Endothelial cell of umbilical vein (primary cell): ENCODE results near the gene TMEM178B. TPM values are rescaled to one million over a fixed set of nuclear protein-coding genes. Genes with fewer than 3 reads are reported as not detected.

ENCODE experiments used
- BruUV-seq: library from RNA; stranded (reverse); fragments of 400-500 nt; replicated peaks from 2 replicates; lab custom pipeline; 2021; lab: Mats Ljungman, UMichigan
- CTCF ChIA-PET: fragments of 300-600, 350-600 bp; sonication (Branson Sonifier 250); formaldehyde crosslinking; loops from one replicate; lab custom pipeline; 2021; ENCODE audit warnings: antibody characterized with exemption, inconsistent platforms; lab: Charles Lee
- POLR2A ChIA-PET: fragments of 300-600, 350-600 bp; sonication (Branson Sonifier 250); formaldehyde crosslinking; loops from one replicate; lab custom pipeline; 2021; ENCODE audit warnings: antibody characterized with exemption, inconsistent platforms; lab: Charles Lee
- DNase-seq: peaks from one replicate; pipeline ENCODE4 v3.0.0-alpha.2; 2011; ENCODE audit warnings: low read depth, low spot score
- FAIRE-seq: peaks from 2 replicates; lab custom pipeline; 2011; peaks lifted over from hg19 to GRCh38; lab: Jason Lieb, UNC
- H2AFZ ChIP-seq: 2 replicates; pipeline ENCODE4 v1.6.0; 2012; ENCODE audit warnings: low read depth, low read length, control low read depth, inconsistent platforms
- H3K27ac ChIP-seq: 2 replicates; pipeline ENCODE4 v1.5.1; 2011; ENCODE audit warnings: low read depth, mild to moderate bottlenecking, control low read depth, low read length, moderate library complexity; ENCODE audit not compliant: insufficient read depth
- H3K27me3 ChIP-seq, 2 experiments: 2 replicates each; pipeline versions ENCODE4 v1.6.0 to v1.6.1; 2011; ENCODE audit warnings: low read length in 2 of 2, mixed read lengths in 1 of 2; ENCODE audit not compliant: control insufficient read depth in 2 of 2, insufficient read depth in 2 of 2
- H3K36me3 ChIP-seq, 2 experiments: 2 replicates in 1 of 2; 3 replicates in 1 of 2; pipeline ENCODE4 v1.5.1; 2011; ENCODE audit warnings: low read length in 2 of 2, mild to moderate bottlenecking in 1 of 2, moderate library complexity in 1 of 2; ENCODE audit not compliant: control insufficient read depth in 2 of 2, insufficient read depth in 2 of 2; ENCODE audit errors: extremely low read depth in 1 of 2
- H3K4me1 ChIP-seq: 3 replicates; pipeline ENCODE4 v1.5.1; 2011; ENCODE audit warnings: mild to moderate bottlenecking, low read length; ENCODE audit not compliant: control insufficient read depth, insufficient read depth; ENCODE audit errors: extremely low read depth
- H3K4me2 ChIP-seq: 2 replicates; pipeline ENCODE4 v1.6.1; 2011; ENCODE audit warnings: low read length, control low read depth, mixed read lengths; ENCODE audit not compliant: insufficient read depth
- H3K4me3 ChIP-seq, 3 experiments: fragments of 200-600 bp in 1 of 3; sonication (generic), shearing (Covaris generic) in 1 of 3; replicated peaks in 1 of 3; 2 replicates each; pipeline ENCODE4 v1.5.1; 2011 to 2016; ENCODE audit warnings: control low read depth in 3 of 3, low read length in 3 of 3, mild to moderate bottlenecking in 2 of 3, inconsistent platforms in 1 of 3, low read depth in 1 of 3, moderate library complexity in 1 of 3; ENCODE audit not compliant: insufficient read depth in 1 of 3
- H3K79me2 ChIP-seq: 2 replicates; pipeline ENCODE4 v1.6.0; 2012; ENCODE audit warnings: low read length, inconsistent platforms; ENCODE audit not compliant: control insufficient read depth, insufficient read depth
- H3K9ac ChIP-seq: replicated peaks from 2 replicates; pipeline ENCODE3; 2011; ENCODE audit warnings: low read length, control low read depth; ENCODE audit not compliant: insufficient read depth; ENCODE audit errors: extremely low read depth
- H3K9me1 ChIP-seq: replicated peaks from 3 replicates; pipeline ENCODE4 v1.6.0; 2011; ENCODE audit warnings: mild to moderate bottlenecking, low read length; ENCODE audit not compliant: control insufficient read depth, insufficient read depth; ENCODE audit errors: extremely low read depth
- H3K9me3 ChIP-seq: replicated peaks from 2 replicates; pipeline ENCODE4 v1.5.1; 2012; ENCODE audit warnings: low read length, inconsistent platforms; ENCODE audit not compliant: control insufficient read depth, insufficient read depth
- H4K20me1 ChIP-seq: replicated peaks from 2 replicates; pipeline ENCODE3; 2011; ENCODE audit warnings: mild to moderate bottlenecking, low read length; ENCODE audit not compliant: control insufficient read depth, insufficient read depth; ENCODE audit errors: extremely low read depth
- EZH2 ChIP-seq: IDR thresholded peaks from 2 replicates; pipeline ENCODE4 v1.6.1; 2012; ENCODE audit warnings: borderline replicate concordance, low read depth, mild to moderate bottlenecking, moderate library complexity, low read length, inconsistent platforms; ENCODE audit not compliant: severe bottlenecking
- FOS ChIP-seq: IDR thresholded peaks from 2 replicates; pipeline ENCODE4 v1.6.1; 2011; ENCODE audit warnings: mild to moderate bottlenecking, low read length, moderate library complexity, borderline replicate concordance; ENCODE audit not compliant: insufficient read depth
- GATA2 ChIP-seq: IDR thresholded peaks from 2 replicates; pipeline ENCODE4 v1.7.0; 2011; ENCODE audit warnings: low read depth, mild to moderate bottlenecking, moderate library complexity, mixed read lengths, low read length; ENCODE audit not compliant: insufficient read length, insufficient read depth
- JUN ChIP-seq: IDR thresholded peaks from 2 replicates; pipeline ENCODE4 v1.6.1; 2011; ENCODE audit warnings: borderline replicate concordance, low read depth; ENCODE audit not compliant: insufficient read length, insufficient read depth
- MYC ChIP-seq: IDR thresholded peaks from one replicate; pipeline ENCODE4 v1.6.1; 2011; ENCODE audit warnings: mild to moderate bottlenecking, low read depth, low read length
- POLR2A ChIP-seq: IDR thresholded peaks from 2 replicates; pipeline ENCODE4 v1.6.1; 2012; ENCODE audit warnings: low read depth, mild to moderate bottlenecking, control low read depth, low read length
- POLR2AphosphoS5 ChIP-seq: IDR thresholded peaks from 2 replicates; pipeline ENCODE4 v1.6.1; 2012; ENCODE audit warnings: low read depth, mild to moderate bottlenecking, control low read depth, low read length, moderate library complexity; ENCODE audit not compliant: insufficient read depth
- dilution Hi-C: fragments of 300-500 bp; cut with MboI; formaldehyde crosslinking; loops from one replicate; pipeline ENCODE4 v1.15.0; 2019; ENCODE audit warnings: low sequenced_read_pairs; ENCODE audit not compliant: extremely low pct_ligation_motif_present
- intact Hi-C: fragments of 100-400 bp; cut with micrococcal nuclease; formaldehyde crosslinking; loops from one replicate; pipeline ENCODE4 v1.10.0; 2022
- polyA plus RNA-seq, 4 experiments: library from polyadenylated mRNA; depleted of rRNA in 3 of 4; stranded (reverse) in 3 of 4; unstranded in 1 of 4; fragments of >200 nt; gene quantifications; 2 replicates each; pipeline versions ENCODE4 v1.2.1 to v1.2.3, GENCODE V29; 2011 to 2012; ENCODE audit warnings: missing spikeins in 1 of 4
- total RNA-seq: library from RNA; stranded (reverse); gene quantifications from 2 replicates; pipeline ENCODE4 v1.2.3, GENCODE V29; 2021
- TF ChIP-seq, protein P1 (sequence below), 2 donors: IDR thresholded peaks; 1 replicate in 1 of 2; 2 replicates in 1 of 2; pipeline ENCODE4 v1.5.1; 2011; ENCODE audit warnings: low read length in 2 of 2, mild to moderate bottlenecking in 2 of 2, moderate library complexity in 2 of 2, control low read depth in 1 of 2, inconsistent platforms in 1 of 2, low read depth in 1 of 2; ENCODE audit not compliant: insufficient read depth in 1 of 2; ENCODE audit errors: extremely low read depth in 1 of 2
- TF ChIP-seq, protein P2 (sequence below): IDR thresholded peaks from 2 replicates; pipeline ENCODE4 v1.6.1; 2011; ENCODE audit not compliant: insufficient read depth, insufficient read length

The TMEM178B gene
- total and polyA plus RNA-seq, 2 donors (not counting 3 experiments of a cell fraction or from before 2014, with no cell fraction given), result not detected

DNA sequence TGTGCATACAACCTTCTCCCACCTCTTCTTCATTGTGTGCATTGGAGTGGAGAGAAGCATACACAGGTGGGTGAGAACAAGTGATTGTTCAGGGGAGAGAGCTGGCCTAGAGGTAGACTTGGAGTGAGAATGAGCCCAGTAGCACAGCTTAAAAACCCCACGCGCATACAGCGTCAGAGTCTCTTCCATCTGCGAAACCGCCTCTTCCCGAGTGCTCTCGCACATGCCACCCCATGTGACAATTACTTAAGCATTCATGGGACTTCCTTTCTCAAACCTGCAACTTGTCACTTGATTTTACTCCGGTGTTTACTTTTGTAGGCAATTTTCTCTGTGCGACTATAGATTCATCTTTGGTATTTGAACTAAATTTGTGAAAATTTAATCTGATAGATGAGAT is 300.6 kb downstream of the TMEM178B start:
- Histone ChIP-seq H3K9me1 (no peaks in the 10 kb centered on the region), H3K27me3 (no peaks in the 10 kb centered on the region), H3K4me3 (no peak overlapping the region), H3K27ac (no peak overlapping the region), H4K20me1 (no peaks in the 10 kb centered on the region), H3K4me1 (no peaks in the 10 kb centered on the region), H3K79me2 (no peaks in the 10 kb centered on the region), H2AFZ (no peak overlapping the region), H3K9me3 (no peaks in the 10 kb centered on the region), H3K36me3 (no peaks in the 10 kb centered on the region), H3K9ac (no peak overlapping the region), H3K4me2 (no peak overlapping the region)
- CTCF ChIA-PET, result no interaction called here
- dilution Hi-C loops (no loop called here), intact Hi-C loops (no loop called here)
- POLR2A ChIA-PET, result no interaction called here
- FAIRE-seq (no peak), DNase-seq (no peak)
- TF ChIP-seq MYC, result no peak
- no peak for TF ChIP-seq FOS
- TF ChIP-seq JUN, result no peak
- TF ChIP-seq POLR2A, result no peak
- TF ChIP-seq POLR2AphosphoS5, result no peak
- TF ChIP-seq GATA2, result no peak
- TF ChIP-seq, protein P1, sequence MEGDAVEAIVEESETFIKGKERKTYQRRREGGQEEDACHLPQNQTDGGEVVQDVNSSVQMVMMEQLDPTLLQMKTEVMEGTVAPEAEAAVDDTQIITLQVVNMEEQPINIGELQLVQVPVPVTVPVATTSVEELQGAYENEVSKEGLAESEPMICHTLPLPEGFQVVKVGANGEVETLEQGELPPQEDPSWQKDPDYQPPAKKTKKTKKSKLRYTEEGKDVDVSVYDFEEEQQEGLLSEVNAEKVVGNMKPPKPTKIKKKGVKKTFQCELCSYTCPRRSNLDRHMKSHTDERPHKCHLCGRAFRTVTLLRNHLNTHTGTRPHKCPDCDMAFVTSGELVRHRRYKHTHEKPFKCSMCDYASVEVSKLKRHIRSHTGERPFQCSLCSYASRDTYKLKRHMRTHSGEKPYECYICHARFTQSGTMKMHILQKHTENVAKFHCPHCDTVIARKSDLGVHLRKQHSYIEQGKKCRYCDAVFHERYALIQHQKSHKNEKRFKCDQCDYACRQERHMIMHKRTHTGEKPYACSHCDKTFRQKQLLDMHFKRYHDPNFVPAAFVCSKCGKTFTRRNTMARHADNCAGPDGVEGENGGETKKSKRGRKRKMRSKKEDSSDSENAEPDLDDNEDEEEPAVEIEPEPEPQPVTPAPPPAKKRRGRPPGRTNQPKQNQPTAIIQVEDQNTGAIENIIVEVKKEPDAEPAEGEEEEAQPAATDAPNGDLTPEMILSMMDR (IDR thresholded peaks at IDR 0.05; ENCODE audit: extremely low read depth in 1 of 2, insufficient read depth in 1 of 2, low read depth in 1 of 2, low read length in 2 of 2), result no peak
- TF ChIP-seq EZH2, result no peak
- TF ChIP-seq, protein P2, sequence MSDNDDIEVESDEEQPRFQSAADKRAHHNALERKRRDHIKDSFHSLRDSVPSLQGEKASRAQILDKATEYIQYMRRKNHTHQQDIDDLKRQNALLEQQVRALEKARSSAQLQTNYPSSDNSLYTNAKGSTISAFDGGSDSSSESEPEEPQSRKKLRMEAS, result no peak
- BruUV-seq, result no TSS peak
